Measurements from ENCODE around the gene FBXO22. TPM values are rescaled to one million over a fixed set of nuclear protein-coding genes. Genes with fewer than 3 reads are reported as not detected.

The FBXO22 gene
- total RNA-seq, 2 experiments from 2014 or later: 5.4 to 7.4 TPM

GRCh38 chr15:75989875-75990274 lies 86.2 kb downstream of the FBXO22 start:
- ChIA-PET CTCF (no interaction called here), POLR2A (no interaction called here)
- Histone ChIP-seq H3K36me3 (ENCODE audit: insufficient read depth, low read length) (no peaks in the 10 kb centered on the region), H3K27ac (ENCODE audit: low read depth in 1 of 2, low read length in 2 of 2) (no peak overlapping the region), H3K27me3 (ENCODE audit: control insufficient read depth in 1 of 2, insufficient read depth in 2 of 2, low read length in 2 of 2) (no peaks in the 10 kb centered on the region), H3K4me1 (ENCODE audit: insufficient read depth, low read length) (no peaks in the 10 kb centered on the region), H3K4me3 (ENCODE audit: low read length) (no peak overlapping the region), H3K9me3 (ENCODE audit: control insufficient read depth in 1 of 2, insufficient read depth in 1 of 2, low read length in 2 of 2) (peaks cover 3 to 6% of the 10 kb centered on the region in 2 experiments)
- Mint-ChIP-seq H3K27me3 (peaks cover 15% of the 10 kb centered on the region), H3K27ac (no peak overlapping the region), H3K4me1 (ENCODE audit: low read depth) (no peaks in the 10 kb centered on the region), H3K36me3 (ENCODE audit: low read depth) (peaks cover 5% of the 10 kb centered on the region), H3K4me3 (no peak overlapping the region), H3K9me3 (peaks cover 5% of the 10 kb centered on the region)
- intact Hi-C loops (cut with DNase I, micrococcal nuclease): no loop called here
- TF ChIP-seq, protein P1, sequence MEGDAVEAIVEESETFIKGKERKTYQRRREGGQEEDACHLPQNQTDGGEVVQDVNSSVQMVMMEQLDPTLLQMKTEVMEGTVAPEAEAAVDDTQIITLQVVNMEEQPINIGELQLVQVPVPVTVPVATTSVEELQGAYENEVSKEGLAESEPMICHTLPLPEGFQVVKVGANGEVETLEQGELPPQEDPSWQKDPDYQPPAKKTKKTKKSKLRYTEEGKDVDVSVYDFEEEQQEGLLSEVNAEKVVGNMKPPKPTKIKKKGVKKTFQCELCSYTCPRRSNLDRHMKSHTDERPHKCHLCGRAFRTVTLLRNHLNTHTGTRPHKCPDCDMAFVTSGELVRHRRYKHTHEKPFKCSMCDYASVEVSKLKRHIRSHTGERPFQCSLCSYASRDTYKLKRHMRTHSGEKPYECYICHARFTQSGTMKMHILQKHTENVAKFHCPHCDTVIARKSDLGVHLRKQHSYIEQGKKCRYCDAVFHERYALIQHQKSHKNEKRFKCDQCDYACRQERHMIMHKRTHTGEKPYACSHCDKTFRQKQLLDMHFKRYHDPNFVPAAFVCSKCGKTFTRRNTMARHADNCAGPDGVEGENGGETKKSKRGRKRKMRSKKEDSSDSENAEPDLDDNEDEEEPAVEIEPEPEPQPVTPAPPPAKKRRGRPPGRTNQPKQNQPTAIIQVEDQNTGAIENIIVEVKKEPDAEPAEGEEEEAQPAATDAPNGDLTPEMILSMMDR (IDR thresholded peaks at IDR 0.05): no peak
- ATAC-seq (ENCODE audit: poor library complexity): no peak
- DNase-seq: no peak

Other genes with a start within 250 kb of the FBXO22 start
- not detected for gene CSPG4, start 191.0 kb upstream of the FBXO22 start, total RNA-seq
- 10 to 100 TPM; 29.3 to 33.5 TPM for gene UBE2Q2, start 60.4 kb upstream of the FBXO22 start, total RNA-seq
- gene NRG4, start 108.5 kb downstream of the FBXO22 start, total RNA-seq: not detected
- not detected for gene TMEM266, start 156.1 kb downstream of the FBXO22 start, total RNA-seq

Data from CD4-positive, alpha-beta T cell (primary cell).